NCI-H2227 (cell line): ENCODE measurements around the gene PRM3.

Experiments
- DNase-seq: peaks from one replicate; lab custom pipeline; 2025; ENCODE audit not compliant: unreplicated experiment; lab: John Stamatoyannopoulos, UW

The PRM3 gene

GRCh38 chr16:11272921-11273720 is at the start of gene PRM3:
Gene PRM3 (minus strand): TSS chr16:11273629. CDS start chr16:11273595, 34 bp downstream.
- no peak for DNase-seq

GRCh38 chr16:11322823-11323222 is 49.4 kb upstream of the PRM3 start:
- DNase-seq = no peak

- no peak for DNase-seq
Measured at GRCh38 chr16:11321662-11322061, 48.2 kb upstream of the PRM3 start.

- DNase-seq = no peak
Measured at GRCh38 chr16:11320170-11320569, 46.7 kb upstream of the PRM3 start.

- peak; percentile 18 for DNase-seq
Measured at GRCh38 chr16:11319529-11320146, 46.2 kb upstream of the PRM3 start.

GRCh38 chr16:11318817-11319216 is 45.4 kb upstream of the PRM3 start:
- DNase-seq = no peak

GRCh38 chr16:11316331-11317015 is 43.0 kb upstream of the PRM3 start:
- no peak for DNase-seq

GRCh38 chr16:11315510-11315909 is 42.1 kb upstream of the PRM3 start:
- peak; percentile 61 for DNase-seq

- DNase-seq = no peak
Measured at GRCh38 chr16:11314309-11314894, 41.0 kb upstream of the PRM3 start.

- DNase-seq = no peak
Measured at GRCh38 chr16:11313493-11314308, 40.3 kb upstream of the PRM3 start.

- peak; percentile 59 for DNase-seq
Measured at GRCh38 chr16:11312718-11313492, 39.5 kb upstream of the PRM3 start.

GRCh38 chr16:11310997-11311561 is 37.6 kb upstream of the PRM3 start:
- DNase-seq = no peak

- DNase-seq = no peak
Measured at GRCh38 chr16:11310634-11310977, 37.2 kb upstream of the PRM3 start.

GRCh38 chr16:11309895-11310633 is 36.6 kb upstream of the PRM3 start:
- no peak for DNase-seq

GRCh38 chr16:11308493-11309283 is 35.3 kb upstream of the PRM3 start:
- no peak for DNase-seq

- no peak for DNase-seq
Measured at GRCh38 chr16:11307639-11308492, 34.4 kb upstream of the PRM3 start.

- DNase-seq = no peak
Measured at GRCh38 chr16:11306997-11307638, 33.7 kb upstream of the PRM3 start.
